DND-41 (cell line): ENCODE results near the gene CENPN.

Experiments
- CTCF ChIP-seq: IDR thresholded peaks from 2 replicates; pipeline ENCODE4 v1.5.1; 2012; ENCODE audit warnings: borderline replicate concordance, low read length, moderate library complexity, mild to moderate bottlenecking; ENCODE audit not compliant: poor library complexity, severe bottlenecking; ENCODE audit errors: extremely low read depth
- EZH2 ChIP-seq: IDR thresholded peaks from 3 replicates; pipeline ENCODE4 v1.6.1; 2012; ENCODE audit warnings: borderline replicate concordance, low read depth, mild to moderate bottlenecking, moderate library complexity, low read length, inconsistent platforms; ENCODE audit not compliant: severe bottlenecking

GRCh38 chr16:80997139-80997798, 9.7 kb upstream of the CENPN start:
- TF ChIP-seq CTCF = no peak
- no peak for TF ChIP-seq EZH2
